Measurements from ENCODE around the gene CCDC60. TPM values are rescaled to one million over a fixed set of nuclear protein-coding genes. Genes with fewer than 3 reads are reported as not detected.

CCDC60 gene
- total RNA-seq, 4 donors from 2014 or later: 1.6 TPM; not detected in 3

DNA sequence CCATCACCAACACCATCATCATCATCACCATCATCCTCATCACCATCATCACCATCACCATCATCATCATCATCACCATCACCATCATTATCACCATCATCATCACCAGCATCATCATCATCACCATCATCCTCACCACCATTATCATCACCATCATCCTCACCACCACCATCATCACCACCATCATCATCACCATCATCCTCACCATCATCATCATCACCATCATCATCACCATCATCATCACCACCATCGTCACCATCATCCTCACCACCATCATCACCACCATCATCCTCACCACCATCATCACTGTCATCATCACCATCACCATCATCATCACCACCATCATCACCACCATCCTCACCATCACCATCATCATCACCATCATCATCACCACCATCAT is 146.0 kb downstream of the CCDC60 start:
- H3K4me3 ChIP-seq: no peak overlapping the region
- no peaks in the 10 kb centered on the region for H3K27me3 ChIP-seq
- no peak overlapping the region for H3K27ac ChIP-seq
- no peak for DNase-seq
- TF ChIP-seq POLR2A (IDR thresholded peaks at IDR 0.05): no peak
- TF ChIP-seq, protein P1, sequence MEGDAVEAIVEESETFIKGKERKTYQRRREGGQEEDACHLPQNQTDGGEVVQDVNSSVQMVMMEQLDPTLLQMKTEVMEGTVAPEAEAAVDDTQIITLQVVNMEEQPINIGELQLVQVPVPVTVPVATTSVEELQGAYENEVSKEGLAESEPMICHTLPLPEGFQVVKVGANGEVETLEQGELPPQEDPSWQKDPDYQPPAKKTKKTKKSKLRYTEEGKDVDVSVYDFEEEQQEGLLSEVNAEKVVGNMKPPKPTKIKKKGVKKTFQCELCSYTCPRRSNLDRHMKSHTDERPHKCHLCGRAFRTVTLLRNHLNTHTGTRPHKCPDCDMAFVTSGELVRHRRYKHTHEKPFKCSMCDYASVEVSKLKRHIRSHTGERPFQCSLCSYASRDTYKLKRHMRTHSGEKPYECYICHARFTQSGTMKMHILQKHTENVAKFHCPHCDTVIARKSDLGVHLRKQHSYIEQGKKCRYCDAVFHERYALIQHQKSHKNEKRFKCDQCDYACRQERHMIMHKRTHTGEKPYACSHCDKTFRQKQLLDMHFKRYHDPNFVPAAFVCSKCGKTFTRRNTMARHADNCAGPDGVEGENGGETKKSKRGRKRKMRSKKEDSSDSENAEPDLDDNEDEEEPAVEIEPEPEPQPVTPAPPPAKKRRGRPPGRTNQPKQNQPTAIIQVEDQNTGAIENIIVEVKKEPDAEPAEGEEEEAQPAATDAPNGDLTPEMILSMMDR (IDR thresholded peaks at IDR 0.05): no peak
- H3K9me3 ChIP-seq: no peaks in the 10 kb centered on the region
- H3K4me1 ChIP-seq: no peaks in the 10 kb centered on the region
- H3K36me3 ChIP-seq: no peaks in the 10 kb centered on the region

DNA sequence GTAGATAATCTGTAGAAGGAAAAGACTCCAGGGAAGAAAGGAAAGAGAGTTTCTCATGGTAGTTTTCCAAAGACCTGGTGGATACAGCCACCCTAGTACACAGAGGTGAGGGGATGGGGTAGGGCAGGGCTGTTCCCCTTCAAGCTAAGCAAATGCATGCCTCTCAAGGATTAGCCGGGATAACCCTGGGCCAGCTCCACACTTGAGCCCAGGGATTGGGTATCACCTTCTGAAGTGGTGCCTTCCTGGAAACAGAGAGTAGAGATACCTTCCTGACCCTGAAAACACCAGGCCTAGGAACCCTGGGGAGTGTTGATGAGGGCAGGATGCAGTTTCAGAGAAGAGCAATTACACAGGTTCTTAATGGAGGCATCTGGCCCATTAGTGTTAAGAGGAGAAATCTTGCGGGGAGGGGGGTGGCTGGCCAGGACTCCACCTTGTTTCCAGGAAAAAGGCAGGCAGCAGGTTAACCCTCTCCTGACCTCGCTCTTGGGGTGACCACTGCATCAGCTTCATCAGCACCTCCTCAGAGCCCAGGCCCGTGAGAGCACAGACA is 152.1 kb downstream of the CCDC60 start:
- H3K9me3 ChIP-seq: no peaks in the 10 kb centered on the region
- no peaks in the 10 kb centered on the region for H3K27me3 ChIP-seq
- no peak overlapping the region for H3K4me3 ChIP-seq
- no peaks in the 10 kb centered on the region for H3K4me1 ChIP-seq
- no peak overlapping the region for H3K27ac ChIP-seq
- H3K36me3 ChIP-seq: no peaks in the 10 kb centered on the region
- DNase-seq: no peak
- TF ChIP-seq, protein P1 (IDR thresholded peaks at IDR 0.05): no peak
- no peak for TF ChIP-seq POLR2A (IDR thresholded peaks at IDR 0.05)

DNA sequence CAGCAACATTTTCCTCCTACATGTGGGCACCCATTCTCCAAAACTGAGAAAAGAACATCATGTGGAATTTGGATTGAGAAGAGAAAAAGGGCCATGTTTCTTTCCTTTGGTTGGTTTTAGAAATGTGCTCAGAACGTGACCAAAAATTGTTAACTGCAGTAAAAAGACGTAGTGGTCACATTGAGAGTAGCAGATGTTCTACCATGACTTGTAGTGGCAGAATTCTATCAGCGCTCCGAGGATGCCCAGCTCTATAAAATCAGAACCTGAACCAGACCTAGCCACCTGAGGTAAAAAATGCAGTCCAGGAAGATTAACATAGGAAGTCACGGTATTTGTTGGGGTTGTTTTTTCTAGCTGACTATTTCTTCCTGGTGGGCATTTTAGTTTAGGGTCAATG is 157.3 kb downstream of the CCDC60 start:
- Histone ChIP-seq H3K4me1 (no peaks in the 10 kb centered on the region), H3K36me3 (no peaks in the 10 kb centered on the region), H3K27ac (no peak overlapping the region), H3K27me3 (no peaks in the 10 kb centered on the region), H3K9me3 (no peaks in the 10 kb centered on the region), H3K4me3 (no peak overlapping the region)
- TF ChIP-seq, protein P1 (IDR thresholded peaks at IDR 0.05): no peak
- no peak for TF ChIP-seq POLR2A (IDR thresholded peaks at IDR 0.05)
- no peak for DNase-seq

DNA sequence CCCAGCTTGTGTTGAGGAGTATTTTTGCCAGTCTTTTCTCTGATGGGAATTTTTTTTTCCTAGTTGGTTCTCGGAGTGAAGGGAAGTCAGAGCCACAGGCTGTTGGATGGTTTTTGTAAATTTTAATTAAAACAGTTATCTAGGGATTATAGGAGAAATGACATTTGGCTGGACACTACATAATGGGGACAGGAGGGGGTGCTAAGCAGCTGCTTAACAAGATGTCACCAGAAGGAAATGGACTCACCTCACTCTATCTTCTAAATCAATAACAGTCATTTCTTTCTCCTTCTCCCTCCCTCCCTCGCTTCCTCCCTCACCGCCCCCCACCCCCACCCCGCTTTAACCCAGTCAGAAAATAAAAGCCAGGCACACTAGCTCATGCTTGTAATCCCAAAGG is 165.7 kb downstream of the CCDC60 start:
- no peaks in the 10 kb centered on the region for H3K4me1 ChIP-seq
- DNase-seq: no peak
- no peak overlapping the region for H3K27ac ChIP-seq
- no peak for TF ChIP-seq POLR2A (IDR thresholded peaks at IDR 0.05)
- TF ChIP-seq, protein P1 (IDR thresholded peaks at IDR 0.05): no peak
- H3K4me3 ChIP-seq: no peak overlapping the region
- no peaks in the 10 kb centered on the region for H3K36me3 ChIP-seq
- no peaks in the 10 kb centered on the region for H3K27me3 ChIP-seq
- no peaks in the 10 kb centered on the region for H3K9me3 ChIP-seq

DNA sequence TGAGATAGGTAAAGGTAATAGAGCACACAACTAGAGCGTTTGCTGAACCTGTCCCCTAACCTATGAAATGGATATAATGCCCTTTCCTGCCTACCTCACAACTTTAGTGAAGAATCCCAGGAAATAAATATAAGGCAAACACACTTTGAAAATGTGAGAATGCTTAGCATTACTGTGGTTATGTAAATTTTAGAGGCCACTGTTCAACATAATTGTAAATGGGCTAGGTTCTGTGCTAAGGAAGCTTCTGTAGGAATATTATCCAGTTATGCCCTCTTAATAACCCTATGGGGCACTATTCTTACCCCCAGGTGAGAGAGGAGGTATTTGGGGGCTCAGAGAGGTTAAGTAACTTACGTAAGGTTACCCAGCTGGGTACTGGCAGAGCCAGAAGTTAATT is 166.5 kb downstream of the CCDC60 start:
- no peak overlapping the region for H3K27ac ChIP-seq
- DNase-seq: no peak
- no peaks in the 10 kb centered on the region for H3K27me3 ChIP-seq
- H3K9me3 ChIP-seq: no peaks in the 10 kb centered on the region
- H3K4me1 ChIP-seq: no peaks in the 10 kb centered on the region
- no peak for TF ChIP-seq POLR2A (IDR thresholded peaks at IDR 0.05)
- TF ChIP-seq, protein P1 (IDR thresholded peaks at IDR 0.05): no peak
- no peak overlapping the region for H3K4me3 ChIP-seq
- no peaks in the 10 kb centered on the region for H3K36me3 ChIP-seq

DNA sequence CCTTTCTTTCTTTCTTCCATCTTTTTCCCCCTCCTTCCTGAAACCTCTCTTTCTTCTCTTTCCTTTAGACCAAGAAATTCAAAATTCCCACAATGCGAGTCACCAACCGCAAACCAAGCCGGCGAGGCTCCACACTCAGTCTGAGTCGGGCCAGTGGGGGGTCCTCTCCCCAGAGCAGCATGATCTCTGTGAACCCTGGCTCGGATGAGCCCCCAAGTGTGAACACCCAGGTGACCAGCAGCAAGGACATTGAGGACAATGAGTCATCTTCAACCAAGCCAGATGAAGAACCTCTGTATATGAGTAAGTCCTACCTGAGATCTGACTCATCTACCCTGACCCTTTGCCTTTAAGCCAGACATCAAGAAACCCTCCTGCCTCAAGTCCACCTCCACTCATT is 170.5 kb downstream of the CCDC60 start:
- H3K27ac ChIP-seq: no peak overlapping the region
- TF ChIP-seq, protein P1 (IDR thresholded peaks at IDR 0.05): no peak
- TF ChIP-seq POLR2A (IDR thresholded peaks at IDR 0.05): no peak

More for the DNA sequence above, 170.5 kb downstream of the CCDC60 start:
- H3K9me3 ChIP-seq: no peaks in the 10 kb centered on the region
- H3K4me1 ChIP-seq: no peaks in the 10 kb centered on the region
- no peaks in the 10 kb centered on the region for H3K27me3 ChIP-seq
- no peak for DNase-seq
- no peak overlapping the region for H3K4me3 ChIP-seq
- H3K36me3 ChIP-seq: no peaks in the 10 kb centered on the region
